Tibial nerve (tissue), 4 donors: ENCODE data around the gene GATA5.
A peak's percentile ranks its signal among the peaks of the same experiment; 100 is the strongest.

Experiments used
- EP300 ChIP-seq, 2 donors: sonication (generic); formaldehyde crosslinking; IDR thresholded peaks; one replicate each; pipeline ENCODE4 v1.6.1; 2017; ENCODE audit warnings: antibody characterized with exemption in 2 of 2, mild to moderate bottlenecking in 1 of 2
- POLR2A ChIP-seq, 2 donors: fragments of 450-650 bp; IDR thresholded peaks; one replicate each; pipeline ENCODE4 v1.6.1; 2017; ENCODE audit warnings: antibody characterized with exemption in 2 of 2, mild to moderate bottlenecking in 2 of 2, moderate library complexity in 2 of 2
- TF ChIP-seq, protein P1 (sequence below), 5 experiments: fragments of 200-600 bp in 3 of 5; fragments of 450-650 bp in 2 of 5; sonication (generic) in 3 of 5; IDR thresholded peaks; one replicate each; pipeline ENCODE4 v1.5.1; 2016 to 2019; ENCODE audit warnings: antibody characterized with exemption in 5 of 5, mild to moderate bottlenecking in 3 of 5, moderate library complexity in 2 of 5

DNA sequence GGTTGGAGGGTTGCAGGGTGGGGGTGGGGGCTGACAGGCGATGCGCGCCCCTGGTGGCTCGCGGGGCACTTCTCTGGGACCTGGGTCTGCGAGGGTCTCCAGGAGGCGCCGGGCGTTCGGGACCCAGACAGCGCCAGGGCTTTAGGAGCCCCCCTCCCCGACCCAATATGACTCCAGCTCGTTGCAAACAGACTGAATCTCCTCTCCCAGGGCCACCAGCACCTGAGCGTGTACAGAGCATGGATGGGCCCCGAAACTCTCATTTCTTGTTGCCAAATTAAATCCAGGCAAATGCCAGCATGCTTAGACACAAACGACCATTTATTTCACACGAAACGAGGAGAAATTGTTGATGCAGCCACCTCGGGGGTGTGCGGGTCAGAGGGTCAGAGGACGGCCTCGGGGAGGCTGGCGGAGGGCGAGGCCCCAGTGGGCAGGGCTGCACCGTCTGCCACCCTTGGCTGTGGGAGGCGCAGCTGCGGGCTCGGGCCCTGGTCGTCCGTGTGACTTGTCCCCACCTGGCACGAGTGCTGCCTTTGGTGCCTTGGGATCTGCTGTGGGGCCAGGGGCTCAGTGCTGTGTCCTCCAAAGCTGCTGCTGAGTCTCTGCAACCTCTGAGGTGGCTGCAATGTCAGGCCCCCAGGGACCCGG is 20.9 kb upstream of the GATA5 start:
- TF ChIP-seq, protein P1, sequence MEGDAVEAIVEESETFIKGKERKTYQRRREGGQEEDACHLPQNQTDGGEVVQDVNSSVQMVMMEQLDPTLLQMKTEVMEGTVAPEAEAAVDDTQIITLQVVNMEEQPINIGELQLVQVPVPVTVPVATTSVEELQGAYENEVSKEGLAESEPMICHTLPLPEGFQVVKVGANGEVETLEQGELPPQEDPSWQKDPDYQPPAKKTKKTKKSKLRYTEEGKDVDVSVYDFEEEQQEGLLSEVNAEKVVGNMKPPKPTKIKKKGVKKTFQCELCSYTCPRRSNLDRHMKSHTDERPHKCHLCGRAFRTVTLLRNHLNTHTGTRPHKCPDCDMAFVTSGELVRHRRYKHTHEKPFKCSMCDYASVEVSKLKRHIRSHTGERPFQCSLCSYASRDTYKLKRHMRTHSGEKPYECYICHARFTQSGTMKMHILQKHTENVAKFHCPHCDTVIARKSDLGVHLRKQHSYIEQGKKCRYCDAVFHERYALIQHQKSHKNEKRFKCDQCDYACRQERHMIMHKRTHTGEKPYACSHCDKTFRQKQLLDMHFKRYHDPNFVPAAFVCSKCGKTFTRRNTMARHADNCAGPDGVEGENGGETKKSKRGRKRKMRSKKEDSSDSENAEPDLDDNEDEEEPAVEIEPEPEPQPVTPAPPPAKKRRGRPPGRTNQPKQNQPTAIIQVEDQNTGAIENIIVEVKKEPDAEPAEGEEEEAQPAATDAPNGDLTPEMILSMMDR (IDR thresholded peaks at IDR 0.05): peak; percentile 20 to 37 (median 34)
- no peak for TF ChIP-seq POLR2A (IDR thresholded peaks at IDR 0.05)
- TF ChIP-seq EP300 (IDR thresholded peaks at IDR 0.05): no peak
